OCI-LY3 (cell line): ENCODE measurements around the gene SMO.

Experiments
- CTCF ChIP-seq: fragments of 200-600, 300-600 bp; sonication (generic); IDR thresholded peaks from 2 replicates; pipeline ENCODE4 v1.5.1; 2014; ENCODE audit warnings: antibody characterized with exemption, low read length, low read depth
- EZH2phosphoT487 ChIP-seq: fragments of 200-600 bp; shearing (Covaris generic); IDR thresholded peaks from 2 replicates; pipeline ENCODE4 v1.6.1; 2018; ENCODE audit warnings: antibody characterized with exemption, mixed run types, low read depth

GRCh38 chr7:129209067-129209926 is 20.9 kb downstream of the SMO start:
- TF ChIP-seq CTCF (no peak), EZH2phosphoT487 (no peak)
